ENCODE data around the gene CFAP126.

CFAP126 gene

GRCh38 chr1:161359291-161359690 is 8.4 kb downstream of the CFAP126 start:
- peaks cover 4 to 46% of the 10 kb centered on the region in 2 experiments for H3K36me3 ChIP-seq (ENCODE audit: control insufficient read depth in 2 of 2, insufficient read depth in 1 of 2, low read length in 2 of 2)
- no peak overlapping the region for H3K4me3 ChIP-seq (ENCODE audit: low read depth, low read length)
- ChIA-PET POLR2A (no interaction called here), CTCF (no interaction called here)
- H3K4me1 ChIP-seq (ENCODE audit: control insufficient read depth, insufficient read depth, low read length): no peaks in the 10 kb centered on the region
- TF ChIP-seq ZEB2 (tag by site-specific recombination; IDR thresholded peaks at IDR 0.05): no peak
- no peak for TF ChIP-seq ZNF692 (tag by site-specific recombination; IDR thresholded peaks at IDR 0.05)
- no peak for TF ChIP-seq OSR2 (tag by site-specific recombination; IDR thresholded peaks at IDR 0.05)
- no peak for TF ChIP-seq ZNF791 (tag by site-specific recombination; IDR thresholded peaks at IDR 0.05)
- no peak for TF ChIP-seq ZNF26 (tag by site-specific recombination; IDR thresholded peaks at IDR 0.05)
- no peak for TF ChIP-seq ZSCAN23 (tag by site-specific recombination; IDR thresholded peaks at IDR 0.05)
- TF ChIP-seq ZNF157 (tag by site-specific recombination; IDR thresholded peaks at IDR 0.05): no peak
- no peak for TF ChIP-seq WT1 (tag by site-specific recombination; IDR thresholded peaks at IDR 0.05)
- TF ChIP-seq HOXD13 (CRISPR knock-in tag; IDR thresholded peaks at IDR 0.05; ENCODE audit: borderline replicate concordance): no peak
- TF ChIP-seq ZNF529 (tag by site-specific recombination; IDR thresholded peaks at IDR 0.05; ENCODE audit: insufficient replicate concordance): no peak
- no peak for TF ChIP-seq ZNF2 (tag by site-specific recombination; IDR thresholded peaks at IDR 0.05)
- TF ChIP-seq PRDM10 (tag by site-specific recombination; IDR thresholded peaks at IDR 0.05): no peak
- TF ChIP-seq, protein P1, sequence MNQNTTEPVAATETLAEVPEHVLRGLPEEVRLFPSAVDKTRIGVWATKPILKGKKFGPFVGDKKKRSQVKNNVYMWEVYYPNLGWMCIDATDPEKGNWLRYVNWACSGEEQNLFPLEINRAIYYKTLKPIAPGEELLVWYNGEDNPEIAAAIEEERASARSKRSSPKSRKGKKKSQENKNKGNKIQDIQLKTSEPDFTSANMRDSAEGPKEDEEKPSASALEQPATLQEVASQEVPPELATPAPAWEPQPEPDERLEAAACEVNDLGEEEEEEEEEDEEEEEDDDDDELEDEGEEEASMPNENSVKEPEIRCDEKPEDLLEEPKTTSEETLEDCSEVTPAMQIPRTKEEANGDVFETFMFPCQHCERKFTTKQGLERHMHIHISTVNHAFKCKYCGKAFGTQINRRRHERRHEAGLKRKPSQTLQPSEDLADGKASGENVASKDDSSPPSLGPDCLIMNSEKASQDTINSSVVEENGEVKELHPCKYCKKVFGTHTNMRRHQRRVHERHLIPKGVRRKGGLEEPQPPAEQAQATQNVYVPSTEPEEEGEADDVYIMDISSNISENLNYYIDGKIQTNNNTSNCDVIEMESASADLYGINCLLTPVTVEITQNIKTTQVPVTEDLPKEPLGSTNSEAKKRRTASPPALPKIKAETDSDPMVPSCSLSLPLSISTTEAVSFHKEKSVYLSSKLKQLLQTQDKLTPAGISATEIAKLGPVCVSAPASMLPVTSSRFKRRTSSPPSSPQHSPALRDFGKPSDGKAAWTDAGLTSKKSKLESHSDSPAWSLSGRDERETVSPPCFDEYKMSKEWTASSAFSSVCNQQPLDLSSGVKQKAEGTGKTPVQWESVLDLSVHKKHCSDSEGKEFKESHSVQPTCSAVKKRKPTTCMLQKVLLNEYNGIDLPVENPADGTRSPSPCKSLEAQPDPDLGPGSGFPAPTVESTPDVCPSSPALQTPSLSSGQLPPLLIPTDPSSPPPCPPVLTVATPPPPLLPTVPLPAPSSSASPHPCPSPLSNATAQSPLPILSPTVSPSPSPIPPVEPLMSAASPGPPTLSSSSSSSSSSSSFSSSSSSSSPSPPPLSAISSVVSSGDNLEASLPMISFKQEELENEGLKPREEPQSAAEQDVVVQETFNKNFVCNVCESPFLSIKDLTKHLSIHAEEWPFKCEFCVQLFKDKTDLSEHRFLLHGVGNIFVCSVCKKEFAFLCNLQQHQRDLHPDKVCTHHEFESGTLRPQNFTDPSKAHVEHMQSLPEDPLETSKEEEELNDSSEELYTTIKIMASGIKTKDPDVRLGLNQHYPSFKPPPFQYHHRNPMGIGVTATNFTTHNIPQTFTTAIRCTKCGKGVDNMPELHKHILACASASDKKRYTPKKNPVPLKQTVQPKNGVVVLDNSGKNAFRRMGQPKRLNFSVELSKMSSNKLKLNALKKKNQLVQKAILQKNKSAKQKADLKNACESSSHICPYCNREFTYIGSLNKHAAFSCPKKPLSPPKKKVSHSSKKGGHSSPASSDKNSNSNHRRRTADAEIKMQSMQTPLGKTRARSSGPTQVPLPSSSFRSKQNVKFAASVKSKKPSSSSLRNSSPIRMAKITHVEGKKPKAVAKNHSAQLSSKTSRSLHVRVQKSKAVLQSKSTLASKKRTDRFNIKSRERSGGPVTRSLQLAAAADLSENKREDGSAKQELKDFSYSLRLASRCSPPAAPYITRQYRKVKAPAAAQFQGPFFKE (tag by site-specific recombination; IDR thresholded peaks at IDR 0.05; ENCODE audit: borderline replicate concordance): no peak
- TF ChIP-seq, protein P2, sequence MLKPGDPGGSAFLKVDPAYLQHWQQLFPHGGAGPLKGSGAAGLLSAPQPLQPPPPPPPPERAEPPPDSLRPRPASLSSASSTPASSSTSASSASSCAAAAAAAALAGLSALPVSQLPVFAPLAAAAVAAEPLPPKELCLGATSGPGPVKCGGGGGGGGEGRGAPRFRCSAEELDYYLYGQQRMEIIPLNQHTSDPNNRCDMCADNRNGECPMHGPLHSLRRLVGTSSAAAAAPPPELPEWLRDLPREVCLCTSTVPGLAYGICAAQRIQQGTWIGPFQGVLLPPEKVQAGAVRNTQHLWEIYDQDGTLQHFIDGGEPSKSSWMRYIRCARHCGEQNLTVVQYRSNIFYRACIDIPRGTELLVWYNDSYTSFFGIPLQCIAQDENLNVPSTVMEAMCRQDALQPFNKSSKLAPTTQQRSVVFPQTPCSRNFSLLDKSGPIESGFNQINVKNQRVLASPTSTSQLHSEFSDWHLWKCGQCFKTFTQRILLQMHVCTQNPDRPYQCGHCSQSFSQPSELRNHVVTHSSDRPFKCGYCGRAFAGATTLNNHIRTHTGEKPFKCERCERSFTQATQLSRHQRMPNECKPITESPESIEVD (tag by site-specific recombination; IDR thresholded peaks at IDR 0.05): no peak
- TF ChIP-seq ZNF660 (tag by site-specific recombination; IDR thresholded peaks at IDR 0.05): no peak
- TF ChIP-seq ZNF830 (tag by site-specific recombination; IDR thresholded peaks at IDR 0.05; ENCODE audit: low read depth): no peak
- H3K27ac ChIP-seq (ENCODE audit: extremely low read depth, low read depth, low read length): no peak overlapping the region
- no peaks in the 10 kb centered on the region for H3K9me3 ChIP-seq (ENCODE audit: control insufficient read depth, insufficient read depth, low read depth, low read length)
